Measurements from ENCODE around the gene KCNQ1.

The KCNQ1 gene

GRCh38 chr11:2553886-2554285 lies 109.1 kb downstream of the KCNQ1 start:
- no peaks in the 10 kb centered on the region for H3K27me3 ChIP-seq (ENCODE audit: low read depth, low read length)
- no peak overlapping the region for H3K4me3 ChIP-seq (ENCODE audit: low read depth in 1 of 2, low read length in 2 of 2)
- H3K4me1 ChIP-seq (ENCODE audit: control insufficient read depth in 1 of 2, insufficient read depth in 2 of 2, low read length in 2 of 2), result no peaks in the 10 kb centered on the region
- H3K27ac ChIP-seq (ENCODE audit: low read length), result no peak overlapping the region
- H3K9me3 ChIP-seq (ENCODE audit: control insufficient read depth in 1 of 2, low read length in 2 of 2), result peaks cover 0 to 5% of the 10 kb centered on the region in 2 donors
- H3K36me3 ChIP-seq (ENCODE audit: control insufficient read depth in 1 of 2, insufficient read depth in 2 of 2, low read length in 2 of 2), result no peaks in the 10 kb centered on the region

GRCh38 chr11:2554338-2555207 lies 109.8 kb downstream of the KCNQ1 start:
- no peaks in the 10 kb centered on the region for H3K27me3 ChIP-seq (ENCODE audit: low read depth, low read length)
- no peak overlapping the region for H3K27ac ChIP-seq (ENCODE audit: low read length)
- no peak overlapping the region for H3K4me3 ChIP-seq (ENCODE audit: low read depth in 1 of 2, low read length in 2 of 2)
- H3K9me3 ChIP-seq (ENCODE audit: control insufficient read depth in 1 of 2, low read length in 2 of 2), result peaks cover 0 to 5% of the 10 kb centered on the region in 2 donors
- H3K36me3 ChIP-seq (ENCODE audit: control insufficient read depth in 1 of 2, insufficient read depth in 2 of 2, low read length in 2 of 2), result no peaks in the 10 kb centered on the region
- H3K4me1 ChIP-seq (ENCODE audit: control insufficient read depth in 1 of 2, insufficient read depth in 2 of 2, low read length in 2 of 2), result peaks cover 0 to under 1% of the 10 kb centered on the region in 2 donors

GRCh38 chr11:2555336-2555735 lies 110.5 kb downstream of the KCNQ1 start:
- peaks cover 0 to 5% of the 10 kb centered on the region in 2 donors for H3K9me3 ChIP-seq (ENCODE audit: control insufficient read depth in 1 of 2, low read length in 2 of 2)
- H3K4me1 ChIP-seq (ENCODE audit: control insufficient read depth in 1 of 2, insufficient read depth in 2 of 2, low read length in 2 of 2), result peaks cover 0 to 4% of the 10 kb centered on the region in 2 donors
- H3K36me3 ChIP-seq (ENCODE audit: control insufficient read depth in 1 of 2, insufficient read depth in 2 of 2, low read length in 2 of 2), result no peaks in the 10 kb centered on the region
- no peak overlapping the region for H3K4me3 ChIP-seq (ENCODE audit: low read depth in 1 of 2, low read length in 2 of 2)
- no peaks in the 10 kb centered on the region for H3K27me3 ChIP-seq (ENCODE audit: low read depth, low read length)
- H3K27ac ChIP-seq (ENCODE audit: low read length), result no peak overlapping the region

- Histone ChIP-seq H3K27me3 (ENCODE audit: low read depth, low read length) (no peaks in the 10 kb centered on the region), H3K27ac (ENCODE audit: low read length) (no peak overlapping the region), H3K4me3 (ENCODE audit: low read depth in 1 of 2, low read length in 2 of 2) (no peak overlapping the region), H3K4me1 (ENCODE audit: control insufficient read depth in 1 of 2, insufficient read depth in 2 of 2, low read length in 2 of 2) (peaks cover 0 to 4% of the 10 kb centered on the region in 2 donors), H3K9me3 (ENCODE audit: control insufficient read depth in 1 of 2, low read length in 2 of 2) (peaks cover 0 to 5% of the 10 kb centered on the region in 2 donors), H3K36me3 (ENCODE audit: control insufficient read depth in 1 of 2, insufficient read depth in 2 of 2, low read length in 2 of 2) (no peaks in the 10 kb centered on the region)
Measured at GRCh38 chr11:2555891-2556290, 111.1 kb downstream of the KCNQ1 start.

GRCh38 chr11:2557381-2557780 lies 112.6 kb downstream of the KCNQ1 start:
- no peaks in the 10 kb centered on the region for H3K27me3 ChIP-seq (ENCODE audit: low read depth, low read length)
- no peaks in the 10 kb centered on the region for H3K36me3 ChIP-seq (ENCODE audit: control insufficient read depth in 1 of 2, insufficient read depth in 2 of 2, low read length in 2 of 2)
- H3K4me1 ChIP-seq (ENCODE audit: control insufficient read depth in 1 of 2, insufficient read depth in 2 of 2, low read length in 2 of 2), result peaks cover 0 to 4% of the 10 kb centered on the region in 2 donors
- H3K9me3 ChIP-seq (ENCODE audit: control insufficient read depth in 1 of 2, low read length in 2 of 2), result peaks cover 0 to 5% of the 10 kb centered on the region in 2 donors
- H3K4me3 ChIP-seq (ENCODE audit: low read depth in 1 of 2, low read length in 2 of 2), result no peak overlapping the region
- H3K27ac ChIP-seq (ENCODE audit: low read length), result no peak overlapping the region

GRCh38 chr11:2558397-2558796 lies 113.6 kb downstream of the KCNQ1 start:
- Histone ChIP-seq H3K4me3 (ENCODE audit: low read depth in 1 of 2, low read length in 2 of 2) (no peak overlapping the region), H3K36me3 (ENCODE audit: control insufficient read depth in 1 of 2, insufficient read depth in 2 of 2, low read length in 2 of 2) (no peaks in the 10 kb centered on the region), H3K9me3 (ENCODE audit: control insufficient read depth in 1 of 2, low read length in 2 of 2) (peaks cover 0 to 5% of the 10 kb centered on the region in 2 donors), H3K27ac (ENCODE audit: low read length) (no peak overlapping the region), H3K4me1 (ENCODE audit: control insufficient read depth in 1 of 2, insufficient read depth in 2 of 2, low read length in 2 of 2) (peaks cover 0 to 4% of the 10 kb centered on the region in 2 donors), H3K27me3 (ENCODE audit: low read depth, low read length) (no peaks in the 10 kb centered on the region)

GRCh38 chr11:2558861-2559526 lies 114.2 kb downstream of the KCNQ1 start:
- H3K27ac ChIP-seq (ENCODE audit: low read length), result no peak overlapping the region
- no peaks in the 10 kb centered on the region for H3K27me3 ChIP-seq (ENCODE audit: low read depth, low read length)
- H3K4me1 ChIP-seq (ENCODE audit: control insufficient read depth in 1 of 2, insufficient read depth in 2 of 2, low read length in 2 of 2), result peaks cover 0 to 4% of the 10 kb centered on the region in 2 donors
- no peaks in the 10 kb centered on the region for H3K36me3 ChIP-seq (ENCODE audit: control insufficient read depth in 1 of 2, insufficient read depth in 2 of 2, low read length in 2 of 2)
- peaks cover 0 to 5% of the 10 kb centered on the region in 2 donors for H3K9me3 ChIP-seq (ENCODE audit: control insufficient read depth in 1 of 2, low read length in 2 of 2)
- H3K4me3 ChIP-seq (ENCODE audit: low read depth in 1 of 2, low read length in 2 of 2), result no peak overlapping the region

GRCh38 chr11:2559527-2560311 lies 114.9 kb downstream of the KCNQ1 start:
- H3K4me1 ChIP-seq (ENCODE audit: control insufficient read depth in 1 of 2, insufficient read depth in 2 of 2, low read length in 2 of 2), result peaks cover 0 to 4% of the 10 kb centered on the region in 2 donors
- no peak overlapping the region for H3K27ac ChIP-seq (ENCODE audit: low read length)
- no peaks in the 10 kb centered on the region for H3K36me3 ChIP-seq (ENCODE audit: control insufficient read depth in 1 of 2, insufficient read depth in 2 of 2, low read length in 2 of 2)
- peaks cover 0 to 5% of the 10 kb centered on the region in 2 donors for H3K9me3 ChIP-seq (ENCODE audit: control insufficient read depth in 1 of 2, low read length in 2 of 2)
- H3K4me3 ChIP-seq (ENCODE audit: low read depth in 1 of 2, low read length in 2 of 2), result no peak overlapping the region
- no peaks in the 10 kb centered on the region for H3K27me3 ChIP-seq (ENCODE audit: low read depth, low read length)

GRCh38 chr11:2561696-2562581 lies 117.1 kb downstream of the KCNQ1 start:
- H3K27me3 ChIP-seq (ENCODE audit: low read depth, low read length), result no peaks in the 10 kb centered on the region
- no peak overlapping the region for H3K4me3 ChIP-seq (ENCODE audit: low read depth in 1 of 2, low read length in 2 of 2)
- H3K27ac ChIP-seq (ENCODE audit: low read length), result no peak overlapping the region
- H3K36me3 ChIP-seq (ENCODE audit: control insufficient read depth in 1 of 2, insufficient read depth in 2 of 2, low read length in 2 of 2), result no peaks in the 10 kb centered on the region
- H3K9me3 ChIP-seq (ENCODE audit: control insufficient read depth in 1 of 2, low read length in 2 of 2), result peaks cover 0 to 5% of the 10 kb centered on the region in 2 donors
- H3K4me1 ChIP-seq (ENCODE audit: control insufficient read depth in 1 of 2, insufficient read depth in 2 of 2, low read length in 2 of 2), result peaks cover 0 to 4% of the 10 kb centered on the region in 2 donors

GRCh38 chr11:2562890-2563212 lies 118.0 kb downstream of the KCNQ1 start:
- Histone ChIP-seq H3K27ac (ENCODE audit: low read length) (no peak overlapping the region), H3K4me1 (ENCODE audit: control insufficient read depth in 1 of 2, insufficient read depth in 2 of 2, low read length in 2 of 2) (peaks cover 0 to 4% of the 10 kb centered on the region in 2 donors), H3K4me3 (ENCODE audit: low read depth in 1 of 2, low read length in 2 of 2) (no peak overlapping the region), H3K36me3 (ENCODE audit: control insufficient read depth in 1 of 2, insufficient read depth in 2 of 2, low read length in 2 of 2) (no peaks in the 10 kb centered on the region), H3K9me3 (ENCODE audit: control insufficient read depth in 1 of 2, low read length in 2 of 2) (no peaks in the 10 kb centered on the region), H3K27me3 (ENCODE audit: low read depth, low read length) (no peaks in the 10 kb centered on the region)

All from muscle layer of duodenum (tissue), 2 donors.